Mammary epithelial cell (primary cell): ENCODE measurements around the gene LIMS2.

Experiments used
- CTCF ChIP-seq, 2 donors: IDR thresholded peaks in 1 of 2; conservative IDR thresholded peaks in 1 of 2; 2 replicates each; pipeline ENCODE4 v1.5.1; 2011 to 2012; ENCODE audit warnings: inconsistent platforms in 2 of 2, low read length in 2 of 2, mild to moderate bottlenecking in 2 of 2, control low read depth in 1 of 2, low read depth in 1 of 2; ENCODE audit not compliant: insufficient read depth in 1 of 2; ENCODE audit errors: extremely low read depth in 1 of 2
- EZH2 ChIP-seq: IDR thresholded peaks from 2 replicates; pipeline ENCODE4 v1.6.1; 2012; ENCODE audit warnings: low read length, inconsistent platforms, borderline replicate concordance

DNA sequence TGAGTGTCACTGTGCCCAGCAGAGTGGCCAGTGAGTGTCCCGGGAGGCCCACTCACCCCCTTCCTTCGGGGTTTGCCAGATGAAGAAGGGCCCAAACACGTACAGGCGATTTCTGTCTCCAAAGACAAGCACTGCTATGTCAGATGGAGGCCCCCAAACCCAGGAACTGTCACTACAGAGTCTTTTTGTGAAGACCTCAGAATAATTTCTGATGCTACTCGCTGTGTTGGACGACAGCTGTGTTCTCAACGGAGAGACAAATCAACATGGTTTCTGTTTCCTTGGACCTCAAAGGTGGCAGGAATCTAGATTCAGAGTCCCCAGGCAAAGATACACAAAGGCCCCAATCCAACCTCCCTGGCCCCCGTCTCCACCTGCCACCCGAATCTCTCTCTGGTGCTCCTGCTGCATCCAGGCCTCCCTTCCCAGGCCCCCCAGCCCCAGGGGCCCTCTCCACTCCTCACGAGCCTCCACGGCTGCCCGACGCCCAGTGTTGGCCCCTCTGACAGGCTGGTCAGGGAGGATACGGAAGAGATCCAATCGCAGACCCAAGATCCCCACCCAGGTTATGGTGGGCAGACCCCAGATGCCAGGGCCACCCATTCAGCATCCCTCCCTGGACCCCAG, 31.8 kb downstream of the LIMS2 start:
- TF ChIP-seq CTCF (conservative IDR thresholded peaks at IDR 0.05 in 1 of 2, IDR thresholded peaks at IDR 0.05 in 1 of 2; ENCODE audit: extremely low read depth in 1 of 2, insufficient read depth in 1 of 2, low read depth in 1 of 2, low read length in 2 of 2), result no peak
- no peak for TF ChIP-seq EZH2
